GM12865 (cell line): ENCODE measurements around the gene TEX47.

Experiments
- DNase-seq: peaks from one replicate; pipeline ENCODE4 v3.0.0; 2010; ENCODE audit warnings: low read depth
- H3K4me3 ChIP-seq: 2 replicates; pipeline ENCODE4 v1.5.1; 2011; ENCODE audit warnings: mild to moderate bottlenecking, low read depth, low read length, control low read depth
- CTCF ChIP-seq: IDR thresholded peaks from 2 replicates; pipeline ENCODE4 v1.5.1; 2011; ENCODE audit warnings: low read length, control low read depth, low read depth, inconsistent platforms; ENCODE audit not compliant: insufficient read depth; ENCODE audit errors: missing control alignments

TEX47 gene

GRCh38 chr7:88806280-88807037, 10.9 kb upstream of the TEX47 start:
- no peak for TF ChIP-seq CTCF
- DNase-seq, result no peak
- H3K4me3 ChIP-seq, result no peak overlapping the region

DNA sequence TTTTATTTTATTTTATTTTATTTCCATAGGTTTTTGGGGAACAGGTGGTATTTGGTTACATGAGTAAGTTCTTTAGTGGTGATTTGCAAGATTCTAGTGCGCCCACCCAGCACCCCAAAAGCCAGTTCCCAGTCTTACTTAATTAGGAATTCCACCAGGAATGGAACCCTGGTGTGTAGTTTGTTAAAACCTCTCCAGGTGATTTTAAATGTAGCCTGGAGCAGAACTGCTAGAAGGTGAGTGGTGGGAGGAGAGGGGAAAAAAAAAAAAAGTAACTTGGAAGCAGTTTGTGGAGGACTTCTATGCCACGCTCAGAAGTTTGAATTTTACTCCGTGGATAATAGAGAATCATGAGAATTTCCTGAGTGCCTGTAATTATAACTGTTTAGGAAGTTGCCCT, 5.5 kb upstream of the TEX47 start:
- DNase-seq, result no peak
- H3K4me3 ChIP-seq, result no peak overlapping the region
- no peak for TF ChIP-seq CTCF

DNA sequence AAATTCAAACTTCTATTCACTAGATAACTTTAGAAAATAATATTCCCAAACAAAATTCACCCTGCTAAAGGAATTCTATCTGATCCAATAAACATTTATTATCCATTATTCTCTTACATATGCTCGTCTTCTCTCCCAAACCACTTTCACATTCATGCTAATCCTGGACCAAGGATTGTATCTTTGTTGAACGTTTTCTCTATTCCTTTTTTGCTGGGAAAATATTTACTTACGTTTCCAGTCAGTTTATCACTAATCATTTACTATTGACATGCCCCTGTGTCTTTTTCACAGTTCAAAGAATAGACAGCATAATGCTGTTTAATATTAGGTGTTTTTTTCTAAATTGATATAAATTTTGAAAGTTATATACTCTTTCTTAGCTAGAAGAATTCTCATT, 3.2 kb downstream of the TEX47 start:
- TF ChIP-seq CTCF, result no peak
- H3K4me3 ChIP-seq, result no peak overlapping the region
- no peak for DNase-seq

GRCh38 chr7:88791891-88792290, 3.6 kb downstream of the TEX47 start:
- no peak for DNase-seq
- no peak overlapping the region for H3K4me3 ChIP-seq
- TF ChIP-seq CTCF, result no peak

GRCh38 chr7:88789480-88790064, 6.0 kb downstream of the TEX47 start:
- DNase-seq, result peak; percentile 9
- no peak overlapping the region for H3K4me3 ChIP-seq
- TF ChIP-seq CTCF, result peak; percentile 19

DNA sequence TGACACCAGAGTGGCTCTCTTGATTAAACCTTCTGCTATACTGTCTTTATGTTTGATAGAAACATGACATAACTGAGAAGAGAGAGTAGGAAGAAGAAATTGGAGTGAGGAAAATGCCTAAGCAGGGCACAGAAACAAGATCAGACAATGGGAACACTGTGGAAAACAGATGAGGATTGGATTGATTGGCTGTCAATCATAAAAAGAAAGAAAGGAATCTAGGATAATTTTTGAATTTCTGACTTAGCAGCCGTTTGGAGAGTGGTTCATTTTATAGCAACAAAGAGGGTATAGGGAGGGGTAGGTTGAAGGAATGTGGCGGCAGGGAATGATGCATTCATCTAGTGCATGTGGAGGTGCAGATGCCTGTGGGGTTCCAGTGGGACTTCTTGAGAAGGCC, 7.8 kb downstream of the TEX47 start:
- no peak overlapping the region for H3K4me3 ChIP-seq
- no peak for DNase-seq
- TF ChIP-seq CTCF, result no peak

DNA sequence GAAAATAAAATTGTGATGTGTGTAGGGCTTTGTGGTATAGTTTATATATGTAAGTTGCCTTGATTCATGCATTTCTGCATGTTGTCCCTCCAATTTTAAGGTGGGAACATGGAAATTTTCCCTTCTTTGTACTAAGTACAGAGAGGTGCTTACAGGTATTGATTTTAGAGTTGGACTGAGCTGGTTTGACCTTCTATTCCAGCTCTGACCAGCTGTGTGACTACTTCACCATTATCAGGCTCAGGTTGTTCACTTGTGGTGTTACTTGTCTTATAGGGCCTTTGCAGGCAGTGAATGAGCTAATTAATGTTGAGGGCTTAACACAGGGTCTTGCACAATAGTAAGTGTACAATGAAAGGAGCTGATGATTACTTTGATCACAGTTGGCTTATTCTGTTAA, 19.7 kb downstream of the TEX47 start:
- no peak overlapping the region for H3K4me3 ChIP-seq
- no peak for TF ChIP-seq CTCF
- no peak for DNase-seq
